Measurements from ENCODE around the gene DCAF11.

GRCh38 chr14:24087004-24087403, 27.6 kb upstream of the DCAF11 start:
- TF ChIP-seq POLR2A (IDR thresholded peaks at IDR 0.05; ENCODE audit: low read depth, low read length) (no peak), TAF1 (IDR thresholded peaks at IDR 0.05; ENCODE audit: borderline replicate concordance, low read depth, low read length) (no peak), POLR2AphosphoS5 (IDR thresholded peaks at IDR 0.05; ENCODE audit: low read depth, low read length) (no peak)
